Measurements from ENCODE around the gene KBTBD12.

- no peak for TF ChIP-seq YY1 (IDR thresholded peaks at IDR 0.05; ENCODE audit: insufficient read depth, insufficient read length)
- TF ChIP-seq SUZ12 (IDR thresholded peaks at IDR 0.05; ENCODE audit: extremely low read depth, insufficient read depth, insufficient read length) = no peak
Observed at GRCh38 chr3:127959873-127960272, 44.8 kb downstream of the KBTBD12 start.

Data from NT2/D1 (cell line).